D721Med (cell line): ENCODE results near the gene PTCD1.
"Not testable (repeated sequence)": the region's sequence is repeated elsewhere in the genome, so short reads cannot be mapped to it uniquely, and the experiment has no call there.

Experiments used
- DNase-seq: peaks from one replicate; pipeline ENCODE4 v3.0.0; 2011; ENCODE audit warnings: low spot score; ENCODE audit not compliant: insufficient read length
- FAIRE-seq: peaks from 2 replicates; lab custom pipeline; 2011; peaks lifted over from hg19 to GRCh38; lab: Jason Lieb, UNC
- CTCF ChIP-seq: IDR thresholded peaks from 2 replicates; pipeline ENCODE4 v1.5.1; 2012; ENCODE audit warnings: mild to moderate bottlenecking, control low read depth; ENCODE audit not compliant: insufficient read depth; ENCODE audit errors: missing control alignments

PTCD1 gene

GRCh38 chr7:99387912-99388311 lies 50.7 kb downstream of the PTCD1 start:
- TF ChIP-seq CTCF = no peak
- no peak for DNase-seq
- FAIRE-seq = no peak

- not testable (repeated sequence) for DNase-seq, FAIRE-seq
These were observed 51.4 kb downstream of the PTCD1 start for GRCh38 chr7:99387239-99387635.

- no peak for DNase-seq
- peak; percentile 26 for TF ChIP-seq CTCF
- FAIRE-seq = no peak
These were observed 51.9 kb downstream of the PTCD1 start for GRCh38 chr7:99386584-99387238.

- TF ChIP-seq CTCF = no peak
- DNase-seq = no peak
- no peak for FAIRE-seq
These were observed 53.0 kb downstream of the PTCD1 start for GRCh38 chr7:99385564-99385963.

- no peak for DNase-seq
- TF ChIP-seq CTCF = no peak
- FAIRE-seq = no peak
These were observed 54.1 kb downstream of the PTCD1 start for GRCh38 chr7:99384523-99384922.

GRCh38 chr7:99383791-99384370 lies 54.7 kb downstream of the PTCD1 start:
- no peak for FAIRE-seq
- no peak for DNase-seq
- no peak for TF ChIP-seq CTCF

- FAIRE-seq (no peak), DNase-seq (no peak)
- TF ChIP-seq CTCF = no peak
These were observed 55.4 kb downstream of the PTCD1 start for GRCh38 chr7:99383203-99383602.

GRCh38 chr7:99381664-99382075 lies 56.9 kb downstream of the PTCD1 start:
- FAIRE-seq (no peak), DNase-seq (no peak)
- no peak for TF ChIP-seq CTCF
